Mesenchymal stem cell (in vitro differentiated cells and primary cell): ENCODE results near the gene LRIG1.

Source experiments
- DNase-seq: peaks from one replicate; pipeline ENCODE4 v3.0.0-alpha.2; 2013
- H2AFZ ChIP-seq: one replicate; pipeline ENCODE4 v1.6.1; 2013; ENCODE audit warnings: low read depth, mild to moderate bottlenecking, control low read depth, inconsistent platforms, low read length, moderate library complexity
- H2AK5ac ChIP-seq: 2 replicates; pipeline ENCODE4 v1.6.1; 2013; ENCODE audit warnings: low read length, moderate library complexity, mild to moderate bottlenecking, inconsistent platforms; ENCODE audit not compliant: severe bottlenecking
- H2BK120ac ChIP-seq: one replicate; pipeline ENCODE4 v1.6.1; 2013; ENCODE audit warnings: low read depth, mild to moderate bottlenecking, inconsistent platforms, low read length, moderate library complexity
- H2BK12ac ChIP-seq, 2 experiments: one replicate each; pipeline ENCODE4 v1.6.1; 2013; ENCODE audit warnings: inconsistent platforms in 2 of 2, low read length in 2 of 2, mild to moderate bottlenecking in 2 of 2, moderate library complexity in 2 of 2, control low read depth in 1 of 2
- H2BK15ac ChIP-seq: one replicate; pipeline ENCODE4 v1.6.1; 2013; ENCODE audit warnings: mild to moderate bottlenecking, low read depth, inconsistent platforms; ENCODE audit not compliant: poor library complexity, severe bottlenecking
- H2BK5ac ChIP-seq: 2 replicates; pipeline ENCODE4 v1.6.1; 2013; ENCODE audit warnings: low read depth, mild to moderate bottlenecking, low read length, control low read depth, inconsistent platforms; ENCODE audit not compliant: poor library complexity, severe bottlenecking
- H3K14ac ChIP-seq, 2 experiments: one replicate each; pipeline ENCODE4 v1.6.1; 2013; ENCODE audit warnings: inconsistent platforms in 2 of 2, low read length in 2 of 2, control low read depth in 1 of 2, mild to moderate bottlenecking in 1 of 2, moderate library complexity in 1 of 2
- H3K18ac ChIP-seq, 2 experiments: one replicate each; pipeline ENCODE4 v1.6.1; 2013; ENCODE audit warnings: inconsistent platforms in 2 of 2, low read length in 2 of 2, control low read depth in 1 of 2, low read depth in 1 of 2, mild to moderate bottlenecking in 1 of 2
- H3K23ac ChIP-seq, 2 experiments: one replicate each; pipeline ENCODE4 v1.6.1; 2013; ENCODE audit warnings: inconsistent platforms in 2 of 2, low read length in 2 of 2, mild to moderate bottlenecking in 2 of 2, moderate library complexity in 2 of 2, control low read depth in 1 of 2
- H3K27ac ChIP-seq: 2 replicates; pipeline ENCODE4 v1.5.1; 2013; ENCODE audit warnings: mild to moderate bottlenecking, moderate library complexity, low read length, control low read depth, inconsistent platforms; ENCODE audit not compliant: poor library complexity, severe bottlenecking
- H3K27me3 ChIP-seq, 2 experiments: 2 replicates each; pipeline versions ENCODE4 v1.6.1 to v1.7.0; 2013; ENCODE audit warnings: low read length in 2 of 2, mild to moderate bottlenecking in 2 of 2, moderate library complexity in 2 of 2, control low read depth in 1 of 2, inconsistent platforms in 1 of 2; ENCODE audit not compliant: control insufficient read depth in 1 of 2, insufficient read depth in 1 of 2
- H3K36me3 ChIP-seq, 2 experiments: 2 replicates each; pipeline versions ENCODE4 v1.6.1 to v1.7.0; 2013; ENCODE audit warnings: low read length in 2 of 2, control low read depth in 1 of 2, inconsistent platforms in 1 of 2, low read depth in 1 of 2, mild to moderate bottlenecking in 1 of 2; ENCODE audit not compliant: insufficient read depth in 2 of 2, control insufficient read depth in 1 of 2
- H3K4ac ChIP-seq, 2 experiments: one replicate each; pipeline ENCODE4 v1.6.1; 2013; ENCODE audit warnings: inconsistent platforms in 2 of 2, low read length in 2 of 2, mild to moderate bottlenecking in 2 of 2, moderate library complexity in 2 of 2, control low read depth in 1 of 2, low read depth in 1 of 2
- H3K4me1 ChIP-seq: 2 replicates; pipeline ENCODE4 v1.6.1; 2013; ENCODE audit warnings: low read depth, low read length, control low read depth; ENCODE audit not compliant: control insufficient read depth, insufficient read depth
- H3K4me2 ChIP-seq: 2 replicates; pipeline ENCODE4 v1.6.1; 2013; ENCODE audit warnings: low read length, mild to moderate bottlenecking, inconsistent platforms; ENCODE audit not compliant: poor library complexity, severe bottlenecking
- H3K4me3 ChIP-seq, 2 experiments: 2 replicates each; pipeline versions ENCODE4 v1.5.1 to v1.7.0; 2013; ENCODE audit warnings: low read length in 2 of 2, mild to moderate bottlenecking in 2 of 2, control low read depth in 1 of 2, low read depth in 1 of 2; ENCODE audit not compliant: insufficient read depth in 1 of 2
- H3K79me1 ChIP-seq: replicated peaks from 2 replicates; pipeline ENCODE4 v1.6.1; 2013; ENCODE audit warnings: mild to moderate bottlenecking, control low read depth, low read length, inconsistent platforms; ENCODE audit not compliant: poor library complexity, severe bottlenecking
- H3K9ac ChIP-seq: 2 replicates; pipeline ENCODE4 v1.7.0; 2013; ENCODE audit warnings: mild to moderate bottlenecking, low read length, moderate library complexity
- H3K9me3 ChIP-seq: 2 replicates; pipeline ENCODE4 v1.7.0; 2013; ENCODE audit warnings: mild to moderate bottlenecking, low read length; ENCODE audit not compliant: control insufficient read depth
- H4K8ac ChIP-seq: one replicate; pipeline ENCODE4 v1.6.1; 2013; ENCODE audit warnings: inconsistent platforms, mild to moderate bottlenecking, low read length, moderate library complexity
- H4K91ac ChIP-seq: one replicate; pipeline ENCODE4 v1.6.1; 2013; ENCODE audit warnings: mild to moderate bottlenecking, low read length, inconsistent platforms
- WGBS: methylation state at CpG from one replicate; pipeline ENCODE4 v1.1.7; 2013; ENCODE audit warnings: mixed read lengths; 5-methylcytosine and 5-hydroxymethylcytosine counted together

The LRIG1 gene

GRCh38 chr3:66475386-66476020, 25.3 kb downstream of the LRIG1 start:
- Histone ChIP-seq H3K4me3 (no peak overlapping the region), H3K4me1 (peaks cover 20% of the 10 kb centered on the region), H3K9ac (no peak overlapping the region), H3K18ac (peak overlapping the region in 1 of 2 experiments; percentile 42), H2BK15ac (no peak overlapping the region), H3K79me1 (no peaks in the 10 kb centered on the region), H3K4ac (peak overlapping the region in 1 of 2 experiments; percentile 55), H2BK12ac (peak overlapping the region; percentile 44 to 67), H3K4me2 (no peak overlapping the region), H2AK5ac (peak overlapping the region; percentile 62), H2BK120ac (no peak overlapping the region), H2BK5ac (no peak overlapping the region), H4K8ac (no peak overlapping the region), H3K14ac (no peak overlapping the region), H3K23ac (no peak overlapping the region), H3K36me3 (no peaks in the 10 kb centered on the region), H2AFZ (no peak overlapping the region), H3K27me3 (no peaks in the 10 kb centered on the region), H3K27ac (no peak overlapping the region), H3K9me3 (no peaks in the 10 kb centered on the region), H4K91ac (no peak overlapping the region)
- WGBS = 78% methylated on average over 9 of the region's 9 CpGs
- no peak for DNase-seq

DNA sequence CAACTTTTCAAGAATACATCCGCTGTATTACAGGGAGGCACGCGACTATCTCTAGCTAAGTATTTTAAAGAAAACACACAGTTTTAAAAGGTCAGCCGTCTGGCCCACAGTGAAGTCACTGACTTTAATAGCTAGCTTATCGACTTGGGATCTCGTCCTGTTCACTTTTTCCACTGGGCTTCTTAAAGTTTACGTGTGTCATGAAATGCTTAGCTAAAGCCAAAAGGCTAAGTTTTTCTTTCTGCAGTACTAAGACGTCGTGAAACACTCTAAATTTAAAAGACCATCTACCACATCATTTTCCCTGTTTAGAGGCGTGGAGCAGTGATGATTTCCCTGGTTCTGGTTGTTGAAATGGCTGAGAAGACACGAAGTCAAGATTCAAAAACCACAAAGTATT, 27.1 kb downstream of the LRIG1 start:
- no peak overlapping the region for H2BK12ac ChIP-seq
- H3K9me3 ChIP-seq = no peaks in the 10 kb centered on the region
- H2BK15ac ChIP-seq = no peak overlapping the region
- H3K23ac ChIP-seq = no peak overlapping the region
- H3K4me1 ChIP-seq = peaks cover 17% of the 10 kb centered on the region
- DNase-seq = peak; percentile 97
- no peak overlapping the region for H3K14ac ChIP-seq
- H3K4ac ChIP-seq = no peak overlapping the region
- no peak overlapping the region for H2BK5ac ChIP-seq
- H2BK120ac ChIP-seq = no peak overlapping the region
- H2AFZ ChIP-seq = no peak overlapping the region
- H3K79me1 ChIP-seq = no peaks in the 10 kb centered on the region
- peak overlapping the region in 1 of 2 experiments; percentile 47 for H3K4me3 ChIP-seq
- H4K8ac ChIP-seq = no peak overlapping the region
- H3K27ac ChIP-seq = peak overlapping the region; percentile 46
- H2AK5ac ChIP-seq = no peak overlapping the region
- H3K36me3 ChIP-seq = no peaks in the 10 kb centered on the region
- H3K18ac ChIP-seq = no peak overlapping the region
- H3K4me2 ChIP-seq = peak overlapping the region; percentile 25
- H3K9ac ChIP-seq = peak overlapping the region; percentile 54
- H3K27me3 ChIP-seq = no peaks in the 10 kb centered on the region
- no peak overlapping the region for H4K91ac ChIP-seq
- WGBS = 32% methylated on average over 10 of the region's 11 CpGs

DNA sequence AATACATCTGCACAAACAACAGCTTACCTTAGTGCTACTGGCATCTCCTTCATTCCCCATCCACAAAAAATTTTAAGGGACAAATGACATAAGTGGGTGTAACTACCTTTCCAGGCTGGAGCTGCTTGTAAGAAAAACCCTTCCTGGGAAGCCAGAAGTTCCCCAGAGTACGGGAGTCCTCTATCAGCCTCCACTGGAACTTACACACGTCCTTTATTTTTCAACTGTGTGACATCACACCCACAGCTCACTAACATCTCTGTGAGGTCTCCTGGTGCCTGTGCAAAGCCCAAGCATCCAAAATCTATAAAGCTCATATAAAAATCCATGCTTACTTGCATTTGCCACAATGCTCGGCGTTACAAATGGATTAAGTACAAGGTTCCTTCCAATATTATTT, 27.6 kb downstream of the LRIG1 start:
- H3K23ac ChIP-seq = no peak overlapping the region
- peak overlapping the region; percentile 16 to 44 for H2BK12ac ChIP-seq
- no peak overlapping the region for H4K91ac ChIP-seq
- peak overlapping the region in 1 of 2 experiments; percentile 47 for H3K4me3 ChIP-seq
- no peak overlapping the region for H2AK5ac ChIP-seq
- no peaks in the 10 kb centered on the region for H3K27me3 ChIP-seq
- peak overlapping the region in 1 of 2 experiments; percentile 68 for H3K4ac ChIP-seq
- H2AFZ ChIP-seq = no peak overlapping the region
- H3K9ac ChIP-seq = peak overlapping the region; percentile 54
- H2BK15ac ChIP-seq = no peak overlapping the region
- H2BK120ac ChIP-seq = no peak overlapping the region
- peak; percentile 66 for DNase-seq
- peaks cover 19% of the 10 kb centered on the region for H3K4me1 ChIP-seq
- peak overlapping the region; percentile 44 for H3K4me2 ChIP-seq
- H2BK5ac ChIP-seq = no peak overlapping the region
- peak overlapping the region in 1 of 2 experiments; percentile 29 for H3K18ac ChIP-seq
- H3K27ac ChIP-seq = peak overlapping the region; percentile 46
- no peaks in the 10 kb centered on the region for H3K9me3 ChIP-seq
- H3K79me1 ChIP-seq = peaks cover 2% of the 10 kb centered on the region
- no peak overlapping the region for H4K8ac ChIP-seq
- no peak overlapping the region for H3K14ac ChIP-seq
- no peaks in the 10 kb centered on the region for H3K36me3 ChIP-seq
- WGBS = 61% methylated on average over 4 of the region's 4 CpGs

DNA sequence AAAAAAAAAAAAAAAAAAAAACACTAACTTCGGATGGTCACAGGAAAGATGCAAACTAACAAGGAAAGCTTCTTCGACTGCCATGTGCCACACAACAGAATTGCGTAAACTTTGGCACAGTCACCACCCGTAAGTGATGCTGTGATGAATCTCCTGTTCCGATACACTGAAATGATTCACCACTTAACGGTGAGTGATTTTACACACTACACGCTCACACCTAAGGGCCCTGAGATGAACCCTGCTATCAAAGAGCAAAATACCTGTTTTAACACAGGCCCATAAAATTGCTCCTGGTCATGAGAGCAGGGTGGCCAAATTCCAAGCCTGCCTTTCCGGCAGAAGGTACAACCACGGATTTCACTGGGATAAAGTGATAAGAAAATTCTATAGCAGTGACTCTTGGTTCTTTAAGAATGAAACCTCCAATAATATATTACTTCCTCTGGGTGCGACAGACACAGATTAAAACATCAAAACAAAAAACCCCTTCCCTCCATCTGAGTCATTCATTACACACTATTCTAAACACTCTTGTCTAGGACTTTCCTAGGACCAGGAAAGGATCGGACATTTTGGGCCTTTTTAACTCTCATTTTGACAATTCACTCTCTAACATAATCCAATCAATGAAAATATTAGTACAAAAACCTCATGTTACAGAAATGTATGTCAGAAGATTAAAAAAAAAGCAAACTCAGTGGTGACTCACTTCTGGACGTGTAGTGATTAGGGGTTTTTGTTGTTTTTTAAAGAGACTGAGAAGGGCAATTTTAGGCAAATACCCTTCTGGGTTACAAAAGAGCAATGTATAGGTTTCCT, 28.3 kb downstream of the LRIG1 start:
- Histone ChIP-seq H3K4me1 (peaks cover 16% of the 10 kb centered on the region), H3K27me3 (no peaks in the 10 kb centered on the region), H2BK5ac (no peak overlapping the region), H3K36me3 (no peaks in the 10 kb centered on the region), H3K4me2 (peak overlapping the region; percentile 44), H3K14ac (no peak overlapping the region), H2AK5ac (no peak overlapping the region), H3K4ac (no peak overlapping the region), H3K18ac (peak overlapping the region in 1 of 2 experiments; percentile 52), H3K9ac (peak overlapping the region; percentile 54), H2AFZ (no peak overlapping the region), H2BK12ac (peak overlapping the region in 1 of 2 experiments; percentile 27), H2BK120ac (no peak overlapping the region), H3K4me3 (peak overlapping the region in 1 of 2 experiments; percentile 47), H2BK15ac (no peak overlapping the region), H4K91ac (no peak overlapping the region), H3K79me1 (peaks cover 2% of the 10 kb centered on the region), H3K23ac (no peak overlapping the region), H3K9me3 (no peaks in the 10 kb centered on the region), H3K27ac (peak overlapping the region; percentile 46), H4K8ac (no peak overlapping the region)
- 10% methylated on average over 12 of the region's 12 CpGs for WGBS
- DNase-seq = peak; percentile 87
